GM18508 (cell line): ENCODE data around the gene ATP1A3.

Experiments
- ATAC-seq: cut with Tn5 transposase; IDR thresholded peaks from one replicate; pipeline ENCODE4 v1.9.1; 2021; ENCODE audit warnings: moderate number of reproducible peaks; ENCODE audit not compliant: insufficient read depth, unreplicated experiment

The ATP1A3 gene

GRCh38 chr19:41930926-41931592 is 63.0 kb downstream of the ATP1A3 start:
- no peak for ATAC-seq

DNA sequence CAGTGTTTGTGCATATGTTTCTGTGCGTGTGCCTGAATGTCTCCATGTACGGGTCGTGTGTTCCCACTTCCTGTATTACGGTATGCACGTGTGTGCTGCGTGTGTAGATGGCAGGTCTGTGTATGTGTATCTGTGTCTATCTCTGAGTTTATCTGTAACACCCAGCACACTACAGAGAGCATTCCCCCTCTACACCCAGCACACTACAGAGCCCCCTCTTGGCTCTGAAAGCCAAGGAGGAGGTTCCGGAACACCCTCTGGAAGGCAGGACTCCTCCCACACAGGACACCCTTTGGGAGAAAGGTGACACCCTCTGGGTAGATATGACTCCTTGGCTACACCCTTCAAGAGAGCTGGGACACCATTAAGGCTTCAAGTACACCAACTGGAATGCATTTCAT is 63.7 kb downstream of the ATP1A3 start:
- no peak for ATAC-seq

- no peak for ATAC-seq
These were observed 64.4 kb downstream of the ATP1A3 start for GRCh38 chr19:41929536-41930071.

GRCh38 chr19:41928754-41929535 is 65.1 kb downstream of the ATP1A3 start:
- no peak for ATAC-seq

DNA sequence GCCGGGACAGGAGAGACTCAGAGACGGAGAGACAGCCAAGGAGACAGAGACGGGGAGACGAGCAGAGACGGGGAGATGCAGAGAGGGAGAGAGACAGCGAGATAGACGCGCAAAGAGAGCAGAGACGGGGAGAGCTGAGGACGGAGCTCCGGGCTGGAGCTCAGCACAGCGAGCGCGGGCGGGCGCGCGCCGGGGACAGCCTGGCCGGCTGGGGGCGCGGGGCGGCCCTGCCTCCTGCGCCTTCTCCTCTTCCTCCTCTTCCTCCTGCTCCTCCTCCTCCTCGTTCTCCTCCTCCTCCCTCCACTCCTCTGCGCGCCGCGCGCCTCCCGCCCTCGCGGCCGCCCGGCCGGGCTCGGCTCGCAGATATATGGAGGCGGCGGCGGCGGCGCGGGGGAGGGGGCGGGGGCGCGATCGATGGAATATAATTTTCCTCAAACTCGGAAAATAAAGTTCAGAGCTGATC is 65.8 kb downstream of the ATP1A3 start, which contains the start of gene ERFL:
Gene ERFL (minus strand): TSS at position 229 of the 463 bp plus-strand sequence. CDS start 15,530 bp downstream, outside the sequence.
- ATAC-seq: no peak

GRCh38 chr19:41927497-41928192 is 66.4 kb downstream of the ATP1A3 start:
- no peak for ATAC-seq

GRCh38 chr19:41926763-41927496 is 67.1 kb downstream of the ATP1A3 start:
- ATAC-seq: no peak

DNA sequence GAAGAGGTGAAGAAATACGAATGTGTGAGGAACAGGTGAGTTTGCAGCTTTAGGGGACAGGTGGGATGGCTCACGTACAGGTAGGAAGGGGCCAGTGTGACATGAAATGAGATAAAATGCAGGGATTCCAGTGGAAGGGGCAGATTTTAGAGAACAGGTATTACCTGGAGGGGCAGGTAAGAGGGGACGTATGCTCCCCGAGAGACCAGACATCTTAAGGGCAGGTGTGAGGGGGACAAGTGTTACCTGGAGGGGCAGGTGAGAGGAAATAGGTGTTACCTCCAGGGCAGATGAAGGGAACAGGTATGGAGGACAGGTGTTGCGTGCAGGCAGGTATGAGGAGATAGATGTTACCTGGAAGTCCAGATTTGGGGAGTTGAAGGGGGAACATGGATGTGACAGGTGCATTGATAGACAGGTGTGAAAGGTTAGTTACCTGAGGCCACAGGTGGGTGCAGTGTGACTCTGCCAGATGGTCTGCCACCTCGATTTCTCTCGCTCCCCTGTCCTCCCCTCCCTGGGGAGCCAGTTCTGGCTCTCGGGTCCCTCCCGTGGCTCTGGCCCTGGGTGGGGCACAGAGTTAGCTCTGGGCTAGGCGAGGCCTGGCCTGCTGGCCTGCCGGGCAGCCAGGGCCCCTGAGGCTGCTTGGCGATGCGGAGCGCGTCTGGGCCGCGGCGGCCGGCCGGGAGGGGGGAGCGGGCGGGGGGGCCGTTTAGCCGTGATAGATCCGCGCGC is 67.8 kb downstream of the ATP1A3 start:
- ATAC-seq: no peak

DNA sequence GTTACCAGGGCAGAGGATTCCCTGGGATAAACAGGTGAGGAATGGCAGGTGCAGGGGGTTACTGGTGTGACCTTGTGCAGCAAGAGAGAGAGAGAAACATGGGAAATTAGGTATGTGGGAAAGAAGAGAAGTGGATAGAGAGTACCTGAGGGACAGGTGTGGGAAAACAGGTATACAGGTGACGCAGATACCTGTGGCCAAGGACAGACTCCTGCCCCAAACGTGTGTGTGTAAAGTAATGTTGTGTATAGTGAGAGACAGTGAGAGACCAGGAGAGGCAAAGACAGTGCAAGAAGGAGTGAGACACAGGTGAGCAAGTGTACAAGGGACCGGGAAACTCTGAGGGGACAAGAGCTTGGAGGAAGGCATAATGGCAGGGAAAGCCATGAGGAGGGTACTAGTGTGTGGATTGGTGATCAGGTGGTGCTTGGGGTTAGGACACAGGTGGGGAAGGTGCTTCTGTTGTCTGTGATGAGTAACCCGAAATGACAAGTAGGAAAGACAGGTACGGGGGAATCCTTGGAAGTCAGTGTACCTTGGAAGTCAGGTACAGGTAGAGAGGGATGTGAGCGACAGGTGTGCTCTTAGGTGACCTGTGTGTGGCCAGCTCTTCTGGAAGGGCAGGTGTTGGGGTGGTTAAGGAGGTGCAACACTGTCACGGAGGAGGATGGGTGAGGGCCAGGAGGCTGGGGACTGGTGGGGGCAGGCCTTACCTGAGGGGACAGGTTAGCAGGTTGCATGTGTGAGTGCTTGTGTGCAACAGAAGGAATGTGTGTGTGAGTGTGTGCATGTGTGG is 68.6 kb downstream of the ATP1A3 start:
- ATAC-seq: no peak

DNA sequence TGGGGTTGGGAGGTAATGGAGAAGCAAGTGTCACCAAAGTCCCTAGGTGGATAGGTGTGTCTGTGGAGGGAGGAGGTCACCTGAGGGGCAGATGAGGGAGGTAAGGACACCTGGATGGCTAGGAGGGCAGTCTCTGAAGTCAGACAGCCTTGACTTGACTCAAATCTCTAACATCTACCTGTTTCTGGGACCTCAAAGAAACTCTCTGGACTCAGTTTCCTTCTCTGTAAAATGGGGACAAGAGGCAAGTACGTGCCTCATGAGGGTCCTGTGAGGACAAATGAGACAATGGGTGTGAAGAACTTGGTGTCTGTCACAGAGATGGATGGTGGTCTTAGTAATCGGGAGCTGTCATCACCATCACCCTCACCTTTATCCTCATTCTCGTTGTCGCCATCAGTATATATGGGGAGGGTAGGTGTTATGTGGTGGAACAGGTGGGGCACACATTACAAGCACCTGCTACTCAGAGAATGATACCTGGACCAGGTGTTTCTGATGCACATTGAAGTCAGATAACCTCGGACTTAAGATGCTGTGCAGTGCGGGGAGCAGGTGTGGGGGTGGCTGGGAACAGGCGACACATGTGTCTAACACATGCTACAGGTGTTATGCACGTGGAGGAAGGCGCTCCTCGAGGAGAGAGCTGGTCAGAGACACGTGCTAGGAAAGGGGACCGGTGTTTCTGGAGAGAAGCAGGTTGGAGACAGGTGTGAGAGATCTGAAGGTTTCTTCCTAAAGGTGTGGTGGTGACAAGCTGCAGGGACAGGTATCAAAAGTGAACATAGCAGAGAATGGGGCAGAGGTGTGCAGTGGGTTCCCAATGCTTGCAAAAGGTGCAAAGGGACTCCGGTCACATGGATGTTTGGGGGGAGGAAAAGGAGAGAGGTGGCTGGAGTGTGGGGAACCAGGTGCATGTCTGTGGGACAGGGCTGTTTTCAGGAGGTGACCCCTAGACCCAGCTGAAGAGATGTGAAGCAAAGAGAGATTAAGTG is 69.6 kb downstream of the ATP1A3 start:
- ATAC-seq: no peak

GRCh38 chr19:41923045-41923788 is 70.8 kb downstream of the ATP1A3 start:
- ATAC-seq: no peak

DNA sequence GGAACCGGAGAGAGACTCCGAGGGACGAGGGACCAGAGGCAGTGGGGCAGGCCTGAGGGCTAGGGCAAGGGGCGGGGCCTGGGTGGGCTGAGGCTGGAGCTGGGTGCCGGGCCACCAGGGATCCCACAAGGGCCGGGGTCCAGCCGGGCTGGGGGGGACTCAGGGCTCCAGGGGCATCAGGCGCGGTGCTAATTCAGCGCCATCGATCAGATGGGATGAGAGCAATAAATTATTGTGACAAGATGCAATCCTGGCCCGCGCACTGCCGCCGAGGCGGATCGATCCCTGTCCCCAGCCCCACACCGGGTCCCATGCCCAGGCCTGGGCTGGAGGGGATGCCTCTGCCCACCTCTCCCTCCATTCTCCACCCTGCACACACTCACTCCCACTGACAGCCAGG is 71.4 kb downstream of the ATP1A3 start:
- no peak for ATAC-seq

- no peak for ATAC-seq
These were observed 72.2 kb downstream of the ATP1A3 start for GRCh38 chr19:41921577-41922576.

- ATAC-seq: no peak
These were observed 73.0 kb downstream of the ATP1A3 start for GRCh38 chr19:41920882-41921576.
